ENCODE data around the gene ZSWIM1.

- TF ChIP-seq POLR2A (IDR thresholded peaks at IDR 0.05; ENCODE audit: low read depth, low read length): no peak; the same call in 1 of the 2 replicates
- no peak for TF ChIP-seq TAF1 (IDR thresholded peaks at IDR 0.05; ENCODE audit: borderline replicate concordance, low read depth, low read length)
These were observed 5.7 kb downstream of the ZSWIM1 start for GRCh38 chr20:45886590-45887345.

All from GM12892 (cell line).